SK-N-SH (cell line): ENCODE measurements around the gene CNNM3. TPM values are rescaled to one million over a fixed set of nuclear protein-coding genes. Genes with fewer than 3 reads are reported as not detected.
A peak's percentile ranks its signal among the peaks of the same experiment; 100 is the strongest.

ENCODE experiments used
- CTCF ChIA-PET: fragments of 300-600, 350-600 bp; formaldehyde crosslinking; extraction: SDS; loops from one replicate; lab custom pipeline; 2021; lab: Yijun Ruan, JAX
- POLR2A ChIA-PET: fragments of 350-600 bp; sonication (Branson Sonifier 250); formaldehyde crosslinking; extraction: SDS; loops from one replicate; lab custom pipeline; 2020; ENCODE audit warnings: antibody characterized with exemption, inconsistent platforms; lab: Yijun Ruan, JAX
- DNase-seq: peaks from one replicate; pipeline ENCODE4 v3.0.0; 2012
- H2AFZ ChIP-seq: fragments of 200-600 bp; sonication (generic); 2 replicates; pipeline ENCODE4 v1.8.1; 2016; ENCODE audit warnings: antibody characterized with exemption, mild to moderate bottlenecking, low read depth
- H3F3A ChIP-seq: fragments of 200-600 bp; sonication (generic); replicated peaks from 2 replicates; pipeline ENCODE3; 2016; ENCODE audit warnings: antibody characterized with exemption, mild to moderate bottlenecking; ENCODE audit not compliant: insufficient read depth
- H3K27ac ChIP-seq, 2 experiments: fragments of 200-500 bp in 1 of 2; fragments of 200-600 bp in 1 of 2; sonication (Bioruptor generic) in 1 of 2; sonication (generic), shearing (Covaris generic) in 1 of 2; 2 replicates each; pipeline versions ENCODE4 v1.5.1 to v1.6.1; 2014 to 2016; ENCODE audit warnings: low read depth in 2 of 2, inconsistent platforms in 1 of 2, low read length in 1 of 2, mild to moderate bottlenecking in 1 of 2, mixed read lengths in 1 of 2
- H3K27me3 ChIP-seq: fragments of 200-600 bp; sonication (generic), shearing (Covaris generic); 2 replicates; pipeline ENCODE4 v1.6.1; 2016; ENCODE audit warnings: mixed run types; ENCODE audit not compliant: insufficient read depth
- H3K36me3 ChIP-seq, 2 experiments: fragments of 200-500 bp in 1 of 2; fragments of 200-600 bp in 1 of 2; sonication (Bioruptor generic) in 1 of 2; sonication (generic) in 1 of 2; replicated peaks in 1 of 2; 2 replicates each; pipeline versions ENCODE3 to v1.5.1; 2014 to 2016; ENCODE audit warnings: low read length in 1 of 2, mild to moderate bottlenecking in 1 of 2; ENCODE audit not compliant: insufficient read depth in 2 of 2, control insufficient read depth in 1 of 2
- H3K4me1 ChIP-seq, 2 experiments: fragments of 200-500 bp in 1 of 2; fragments of 200-600 bp in 1 of 2; sonication (Bioruptor generic) in 1 of 2; sonication (generic), shearing (Covaris generic) in 1 of 2; 2 replicates each; pipeline versions ENCODE4 v1.5.1 to v1.6.1; 2014 to 2016; ENCODE audit warnings: low read depth in 1 of 2, low read length in 1 of 2, mixed run types in 1 of 2; ENCODE audit not compliant: insufficient read depth in 2 of 2, control insufficient read depth in 1 of 2
- H3K4me2 ChIP-seq: fragments of 200-600 bp; sonication (generic), shearing (Covaris generic); 2 replicates; pipeline ENCODE4 v1.6.1; 2017; ENCODE audit warnings: mixed run types
- H3K4me3 ChIP-seq, 2 experiments: fragments of 200-500 bp in 1 of 2; fragments of 200-600 bp in 1 of 2; sonication (Bioruptor generic) in 1 of 2; sonication (generic), shearing (Covaris generic) in 1 of 2; 2 replicates each; pipeline versions ENCODE4 v1.5.1 to v1.8.1; 2014 to 2016; ENCODE audit warnings: low read depth in 2 of 2, inconsistent platforms in 1 of 2, low read length in 1 of 2, mild to moderate bottlenecking in 1 of 2, mixed read lengths in 1 of 2, moderate library complexity in 1 of 2
- H3K79me2 ChIP-seq: fragments of 200-600 bp; sonication (generic); 2 replicates; pipeline ENCODE4 v1.8.1; 2017; ENCODE audit warnings: mild to moderate bottlenecking; ENCODE audit not compliant: insufficient read depth
- H3K9ac ChIP-seq: fragments of 200-600 bp; sonication (generic); 2 replicates; pipeline ENCODE4 v1.6.1; 2017; ENCODE audit warnings: mixed run types
- H3K9me2 ChIP-seq: fragments of 200-600 bp; sonication (generic); 2 replicates; pipeline ENCODE4 v1.6.1; 2017; ENCODE audit warnings: mixed run types
- H3K9me3 ChIP-seq: fragments of 200-600 bp; sonication (generic); 2 replicates; pipeline ENCODE4 v1.6.1; 2017; ENCODE audit warnings: mixed run types, mild to moderate bottlenecking, moderate library complexity
- H4K20me1 ChIP-seq: fragments of 200-600 bp; sonication (generic); 2 replicates; pipeline ENCODE4 v1.6.1; 2017; ENCODE audit warnings: mild to moderate bottlenecking, mixed run types; ENCODE audit not compliant: insufficient read depth
- CHD2 ChIP-seq: fragments of 150-350 bp; IDR thresholded peaks from 2 replicates; pipeline ENCODE4 v1.6.1; 2018; ENCODE audit warnings: low read length; ENCODE audit not compliant: partially characterized antibody
- EP300 ChIP-seq, 2 experiments: IDR thresholded peaks; 2 replicates each; pipeline versions ENCODE4 v1.4.0 to v1.6.1; 2012; ENCODE audit warnings: borderline replicate concordance in 1 of 2, low read depth in 1 of 2, low read length in 1 of 2
- FOXJ3 ChIP-seq: sonication (generic); formaldehyde crosslinking; IDR thresholded peaks from 2 replicates; pipeline ENCODE4 v1.5.1; 2020; ENCODE audit warnings: mild to moderate bottlenecking, missing genetic modification reagents
- FOXM1 ChIP-seq: IDR thresholded peaks from 2 replicates; pipeline ENCODE4 v1.4.0; 2012; ENCODE audit warnings: low read depth, mild to moderate bottlenecking
- GATA2 ChIP-seq: sonication (generic); formaldehyde crosslinking; IDR thresholded peaks from 2 replicates; pipeline ENCODE4 v1.5.0; 2020; ENCODE audit warnings: mild to moderate bottlenecking, missing genetic modification reagents
- RAD21 ChIP-seq: IDR thresholded peaks from 2 replicates; pipeline ENCODE4 v1.6.1; 2012; ENCODE audit warnings: mild to moderate bottlenecking, low read length
- RCOR1 ChIP-seq: fragments of 150-350 bp; IDR thresholded peaks from 2 replicates; pipeline ENCODE4 v1.6.1; 2017; ENCODE audit warnings: antibody characterized with exemption, low read length
- RXRA ChIP-seq: IDR thresholded peaks from 2 replicates; pipeline ENCODE4 v1.4.0; 2012; ENCODE audit warnings: low read depth, mild to moderate bottlenecking, borderline replicate concordance
- SIN3A ChIP-seq: IDR thresholded peaks from 2 replicates; pipeline ENCODE4 v1.6.1; 2012; ENCODE audit warnings: low read depth, mild to moderate bottlenecking, low read length, moderate library complexity, borderline replicate concordance
- SMC3 ChIP-seq: IDR thresholded peaks from 2 replicates; pipeline ENCODE4 v1.6.1; 2012; ENCODE audit warnings: low read depth, low read length, improper control_type of control experiment
- TAF1 ChIP-seq: IDR thresholded peaks from 2 replicates; pipeline ENCODE4 v1.6.1; 2012; ENCODE audit warnings: low read depth, mild to moderate bottlenecking, low read length, moderate library complexity, borderline replicate concordance
- YY1 ChIP-seq: IDR thresholded peaks from 2 replicates; pipeline ENCODE4 v1.4.0; 2012; ENCODE audit warnings: low read depth, mild to moderate bottlenecking
- ZBTB33 ChIP-seq: IDR thresholded peaks from 2 replicates; pipeline ENCODE4 v1.4.0; 2012; ENCODE audit warnings: low read depth, borderline replicate concordance
- WGBS: methylation state at CpG from one replicate; pipeline ENCODE4 v1.1.6; 2017; ENCODE audit warnings: low lambda C conversion rate; 5-methylcytosine and 5-hydroxymethylcytosine counted together
- polyA plus RNA-seq, 3 experiments: library from polyadenylated mRNA; depleted of rRNA; stranded (reverse); fragments of >200 nt; gene quantifications; 2 replicates each; pipeline ENCODE4 v1.2.3, GENCODE V29; 2012
- TF ChIP-seq, protein P1 (sequence below): fragments of 200-600 bp; sonication (generic); IDR thresholded peaks from 2 replicates; pipeline ENCODE4 v1.6.1; 2017; ENCODE audit warnings: antibody characterized with exemption, mild to moderate bottlenecking, moderate library complexity

Gene CNNM3
- polyA plus RNA-seq, 1 of the 3 experiments (the other 2 are of a cell fraction) = 14.7 TPM

GRCh38 chr2:96783388-96783787 is 32.7 kb upstream of the CNNM3 start:
- H4K20me1 ChIP-seq = no peaks in the 10 kb centered on the region
- peaks cover 3 to 12% of the 10 kb centered on the region in 2 experiments; a peak in 2 of 4 replicates for H3K4me1 ChIP-seq
- no peak overlapping the region for H3K27ac ChIP-seq
- no peak overlapping the region for H2AFZ ChIP-seq
- no peaks in the 10 kb centered on the region for H3K27me3 ChIP-seq
- no peak for DNase-seq
- TF ChIP-seq YY1 (no peak), ZBTB33 (no peak), CHD2 (no peak), FOXM1 (no peak), FOXJ3 (CRISPR knock-in tag) (no peak), SIN3A (no peak), TAF1 (no peak), SMC3 (no peak), RAD21 (no peak), EP300 (IDR thresholded peaks at IDR 0.05; ENCODE audit: borderline replicate concordance in 1 of 2, low read depth in 1 of 2, low read length in 1 of 2) (no peak), RXRA (no peak)
- TF ChIP-seq, protein P1, sequence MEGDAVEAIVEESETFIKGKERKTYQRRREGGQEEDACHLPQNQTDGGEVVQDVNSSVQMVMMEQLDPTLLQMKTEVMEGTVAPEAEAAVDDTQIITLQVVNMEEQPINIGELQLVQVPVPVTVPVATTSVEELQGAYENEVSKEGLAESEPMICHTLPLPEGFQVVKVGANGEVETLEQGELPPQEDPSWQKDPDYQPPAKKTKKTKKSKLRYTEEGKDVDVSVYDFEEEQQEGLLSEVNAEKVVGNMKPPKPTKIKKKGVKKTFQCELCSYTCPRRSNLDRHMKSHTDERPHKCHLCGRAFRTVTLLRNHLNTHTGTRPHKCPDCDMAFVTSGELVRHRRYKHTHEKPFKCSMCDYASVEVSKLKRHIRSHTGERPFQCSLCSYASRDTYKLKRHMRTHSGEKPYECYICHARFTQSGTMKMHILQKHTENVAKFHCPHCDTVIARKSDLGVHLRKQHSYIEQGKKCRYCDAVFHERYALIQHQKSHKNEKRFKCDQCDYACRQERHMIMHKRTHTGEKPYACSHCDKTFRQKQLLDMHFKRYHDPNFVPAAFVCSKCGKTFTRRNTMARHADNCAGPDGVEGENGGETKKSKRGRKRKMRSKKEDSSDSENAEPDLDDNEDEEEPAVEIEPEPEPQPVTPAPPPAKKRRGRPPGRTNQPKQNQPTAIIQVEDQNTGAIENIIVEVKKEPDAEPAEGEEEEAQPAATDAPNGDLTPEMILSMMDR = no peak
- no peaks in the 10 kb centered on the region for H3K36me3 ChIP-seq
- CTCF ChIA-PET = interaction anchor here (9.3 kb wide), 1 partner anchor 22 kb away, joined by 58 read pairs; the partner anchor contains the start of gene CNNM4
- POLR2A ChIA-PET = no interaction called here
- H3F3A ChIP-seq = peaks cover 14% of the 10 kb centered on the region
- no peaks in the 10 kb centered on the region for H3K9me3 ChIP-seq
- no peaks in the 10 kb centered on the region for H3K9me2 ChIP-seq
- no peak overlapping the region for H3K9ac ChIP-seq
- no peak overlapping the region for H3K4me2 ChIP-seq
- H3K79me2 ChIP-seq = no peaks in the 10 kb centered on the region
- H3K4me3 ChIP-seq = no peak overlapping the region
- WGBS = 84% methylated on average over 4 of the region's 4 CpGs

- Histone ChIP-seq H3F3A (peaks cover 14% of the 10 kb centered on the region), H4K20me1 (no peaks in the 10 kb centered on the region), H3K4me2 (no peak overlapping the region), H3K4me3 (no peak overlapping the region), H3K27me3 (no peaks in the 10 kb centered on the region), H2AFZ (no peak overlapping the region), H3K9me3 (no peaks in the 10 kb centered on the region), H3K36me3 (no peaks in the 10 kb centered on the region), H3K9ac (no peak overlapping the region), H3K27ac (peak overlapping the region in 1 of 2 experiments; percentile 25; a peak in 1 of 4 replicates), H3K9me2 (no peaks in the 10 kb centered on the region), H3K79me2 (no peaks in the 10 kb centered on the region), H3K4me1 (peaks cover 11 to 16% of the 10 kb centered on the region in 2 experiments; a peak in 2 of 4 replicates)
- no peak for DNase-seq
- WGBS = 90% methylated on average over 3 of the region's 3 CpGs
- CTCF ChIA-PET = interaction anchor here (1.5 to 9.3 kb wide), 3 partner anchors 13 to 26 kb away, joined by 6 to 58 read pairs (median 9); partner anchors contain the start of gene CNNM4
- TF ChIP-seq RCOR1 (no peak), GATA2 (no peak), TAF1 (no peak)
- POLR2A ChIA-PET = interaction anchor here (0.9 kb wide), 1 partner anchor 29 kb away, joined by 3 read pairs; the partner anchor contains the start of gene CNNM3
These were observed 28.7 kb upstream of the CNNM3 start for GRCh38 chr2:96787411-96787810.
